Lower leg skin (tissue), 4 donors: ENCODE data around the gene LARP7. TPM values are rescaled to one million over a fixed set of nuclear protein-coding genes. Genes with fewer than 3 reads are reported as not detected.
A peak's percentile ranks its signal among the peaks of the same experiment; 100 is the strongest.
"Not testable (repeated sequence)": the region's sequence is repeated elsewhere in the genome, so short reads cannot be mapped to it uniquely, and the experiment has no call there.

Experiments used
- DNase-seq, 2 donors: peaks; one replicate each; pipeline ENCODE4 v3.0.0-alpha.2; 2019; ENCODE audit warnings: low spot score in 2 of 2
- H3K4me3 ChIP-seq: fragments of 200-600 bp; sonication (generic); 2 replicates; pipeline ENCODE4 v1.5.1; 2017; ENCODE audit warnings: mild to moderate bottlenecking, low read depth; ENCODE audit not compliant: poor library complexity, severe bottlenecking
- POLR2A ChIP-seq, 2 donors: fragments of 450-650 bp; IDR thresholded peaks; one replicate each; pipeline ENCODE4 v1.6.1; 2016 to 2017; ENCODE audit warnings: antibody characterized with exemption in 2 of 2, mild to moderate bottlenecking in 1 of 2, moderate library complexity in 1 of 2
- WGBS, 2 donors: methylation state at CpG; one replicate each; pipeline ENCODE4 v1.1.5; 2018; 5-methylcytosine and 5-hydroxymethylcytosine counted together
- intact Hi-C: fragments of 100-400 bp; cut with DNase I; formaldehyde crosslinking; loops from one replicate; pipeline ENCODE4 v1.15.0; 2023; ENCODE audit warnings: low total_unique reads
- microRNA counts, 2 donors: library from miRNA; unstranded; fragments of <30 nt; microRNA quantifications; one replicate each; lab custom pipeline; 2016
- microRNA-seq, 2 donors: library from miRNA; unstranded; fragments of <30 nt; microRNA quantifications; one replicate each; pipeline ENCODE4, GENCODE V29; 2016; ENCODE audit warnings: borderline replicate concordance in 2 of 2, borderline number of aligned reads in 1 of 2
- total RNA-seq, 4 donors: library from RNA; depleted of rRNA; stranded (reverse); fragments of >200 nt; gene quantifications; one replicate each; pipeline ENCODE4 v1.1.0, GENCODE V29; 2016
- TF ChIP-seq, protein P1 (sequence below), 3 donors: fragments of 450-650 bp; IDR thresholded peaks; one replicate each; pipeline ENCODE4 v1.5.1; 2016; ENCODE audit warnings: antibody characterized with exemption in 3 of 3, mild to moderate bottlenecking in 3 of 3, moderate library complexity in 2 of 3

The LARP7 gene
- total RNA-seq, 4 donors from 2014 or later: 19.1 to 37.7 (median 28.2) TPM

DNA sequence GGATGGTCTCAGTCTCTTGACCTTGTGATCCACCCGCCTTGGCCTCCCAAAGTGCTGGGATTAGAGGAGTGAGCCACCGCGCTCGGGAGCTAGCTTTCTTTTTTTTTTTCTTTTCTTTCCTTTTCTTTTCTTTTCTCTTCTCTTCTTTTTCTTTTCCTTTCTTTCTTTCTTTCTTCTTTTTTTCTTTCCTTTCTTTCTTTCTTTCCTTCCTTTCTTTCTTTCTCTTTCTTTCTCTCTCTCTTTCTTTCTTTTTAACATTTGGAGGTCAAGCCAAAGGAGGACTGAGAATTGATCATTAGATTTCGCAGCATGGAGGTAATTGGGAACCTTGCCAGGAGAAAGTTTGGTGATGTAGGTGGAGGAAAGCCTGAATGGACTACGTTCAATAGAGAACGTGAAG lies 67.4 kb downstream of the LARP7 start:
- no peak overlapping the region for H3K4me3 ChIP-seq
- WGBS, 2 donors: 81 to 82% methylated on average over 7 of the region's 7 CpGs
- intact Hi-C loops: no loop called here
- TF ChIP-seq, protein P1, sequence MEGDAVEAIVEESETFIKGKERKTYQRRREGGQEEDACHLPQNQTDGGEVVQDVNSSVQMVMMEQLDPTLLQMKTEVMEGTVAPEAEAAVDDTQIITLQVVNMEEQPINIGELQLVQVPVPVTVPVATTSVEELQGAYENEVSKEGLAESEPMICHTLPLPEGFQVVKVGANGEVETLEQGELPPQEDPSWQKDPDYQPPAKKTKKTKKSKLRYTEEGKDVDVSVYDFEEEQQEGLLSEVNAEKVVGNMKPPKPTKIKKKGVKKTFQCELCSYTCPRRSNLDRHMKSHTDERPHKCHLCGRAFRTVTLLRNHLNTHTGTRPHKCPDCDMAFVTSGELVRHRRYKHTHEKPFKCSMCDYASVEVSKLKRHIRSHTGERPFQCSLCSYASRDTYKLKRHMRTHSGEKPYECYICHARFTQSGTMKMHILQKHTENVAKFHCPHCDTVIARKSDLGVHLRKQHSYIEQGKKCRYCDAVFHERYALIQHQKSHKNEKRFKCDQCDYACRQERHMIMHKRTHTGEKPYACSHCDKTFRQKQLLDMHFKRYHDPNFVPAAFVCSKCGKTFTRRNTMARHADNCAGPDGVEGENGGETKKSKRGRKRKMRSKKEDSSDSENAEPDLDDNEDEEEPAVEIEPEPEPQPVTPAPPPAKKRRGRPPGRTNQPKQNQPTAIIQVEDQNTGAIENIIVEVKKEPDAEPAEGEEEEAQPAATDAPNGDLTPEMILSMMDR (IDR thresholded peaks at IDR 0.05): no peak
- no peak for TF ChIP-seq POLR2A (IDR thresholded peaks at IDR 0.05)
- DNase-seq: no peak

- DNase-seq: peak in 1 of 2 donors; percentile 88
- WGBS, 2 donors: 3 to 4% methylated on average over 28 to 32 of the region's 43 CpGs
- TF ChIP-seq, protein P1 (IDR thresholded peaks at IDR 0.05): no peak
- no peak for TF ChIP-seq POLR2A (IDR thresholded peaks at IDR 0.05)
- intact Hi-C loops: no loop called here
- peak overlapping the region; percentile 34 for H3K4me3 ChIP-seq
Measured at GRCh38 chr4:112704991-112705845, 68.3 kb downstream of the LARP7 start.

- DNase-seq, intact Hi-C loops: not testable (repeated sequence)
- whole genome bisulfite sequencing, 2 donors: 1% methylated on average over 25 to 29 of the region's 74 CpGs
- peak overlapping the region; percentile 34 for H3K4me3 ChIP-seq
Measured at GRCh38 chr4:112705891-112706839, 69.2 kb downstream of the LARP7 start.

GRCh38 chr4:112706840-112707207 lies 69.9 kb downstream of the LARP7 start:
- no peak overlapping the region for H3K4me3 ChIP-seq
- WGBS, 2 donors: 6 to 11% methylated on average over 4 of the region's 4 CpGs
- intact Hi-C loops: no loop called here
- TF ChIP-seq, protein P1 (IDR thresholded peaks at IDR 0.05): no peak
- no peak for TF ChIP-seq POLR2A (IDR thresholded peaks at IDR 0.05)
- DNase-seq: no peak

MicroRNA genes within 50 kb of the gene (microRNA counts, 767-probe panel; counts per million panel counts)
- 0 to 358 counts per million in 2 donors for microRNA hsa-miR-302a-3p (lab: Ali Mortazavi, UCI)
- microRNA hsa-miR-302b-3p (lab: Ali Mortazavi, UCI): 0 to 358 counts per million in 2 donors
- microRNA hsa-miR-302c-3p (lab: Ali Mortazavi, UCI): 0 to 358 counts per million in 2 donors
- microRNA hsa-miR-302d-3p (lab: Ali Mortazavi, UCI): 9,745 to 10,885 counts per million in 2 donors
- microRNA hsa-miR-367-3p (lab: Ali Mortazavi, UCI): 0 to 358 counts per million in 2 donors

Small RNA genes within 50 kb of the gene (microRNA-seq; reads per million reads assigned to microRNA genes)
- 0 to 0.57 reads per million in 2 donors for gene MIR302A
- gene MIR302B: 0 to 2.8 reads per million in 2 donors
- 0 to 0.68 reads per million in 2 donors for gene MIR302C
- 0 reads per million in 2 donors for gene MIR302D
- 0 reads per million in 2 donors for gene MIR367

Other genes with a start within 250 kb of the LARP7 start
- gene NEUROG2, start 121.0 kb upstream of the LARP7 start, total RNA-seq: not detected
- gene ZGRF1, start 234 bp upstream of the LARP7 start, total RNA-seq: 1 to 10 TPM; 1.6 to 3.9 (median 2.4) TPM